ENCODE results near the gene NSFL1C. TPM values are rescaled to one million over a fixed set of nuclear protein-coding genes. Genes with fewer than 3 reads are reported as not detected.

NSFL1C gene
- total RNA-seq = 10 to 100 TPM; 67.4 to 76.0 TPM

DNA sequence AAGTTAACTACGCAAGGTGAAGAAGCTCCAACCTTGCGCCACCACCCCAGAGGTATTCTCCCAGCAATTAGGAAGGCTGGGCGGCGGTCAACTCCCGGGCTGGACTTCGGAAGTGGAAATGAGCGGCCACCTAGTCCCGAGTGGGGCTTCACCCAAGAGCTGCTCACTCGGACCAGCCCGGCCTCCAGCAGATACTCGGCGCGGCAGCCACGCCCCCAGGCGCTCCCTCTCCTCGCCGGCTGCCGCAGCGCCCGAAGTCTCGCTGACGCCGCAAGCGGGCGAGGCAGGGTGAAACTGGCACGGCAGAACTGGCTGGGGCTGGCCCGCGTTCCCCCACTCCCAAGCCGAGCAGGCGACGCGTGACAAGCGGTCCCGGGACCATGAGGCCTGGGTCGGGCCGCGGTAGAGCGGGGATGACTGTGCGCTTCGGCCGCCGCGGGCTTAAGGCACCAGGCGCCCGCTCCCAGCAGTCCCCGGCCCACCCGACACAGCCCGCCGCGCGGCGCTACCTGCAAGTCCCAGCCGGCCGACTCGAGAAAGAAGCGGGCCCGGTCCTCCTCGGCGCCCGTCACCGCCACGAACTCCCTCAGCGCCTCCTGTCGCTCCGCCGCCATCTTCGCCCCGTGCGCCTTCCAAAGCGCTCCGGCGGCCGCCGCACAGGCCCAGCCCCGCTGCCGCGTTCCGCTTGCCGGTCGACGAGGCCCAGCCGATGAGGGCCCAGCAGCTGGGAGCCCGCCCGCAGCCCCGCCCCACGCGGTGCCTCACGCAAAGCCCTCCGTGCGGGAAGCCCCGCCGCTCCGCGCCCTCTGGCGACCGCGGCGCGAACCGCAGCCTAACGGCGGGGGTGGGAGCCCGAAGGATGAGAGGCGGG is at the start of gene NSFL1C:
NSFL1C (minus strand) TSS at position 639 of the 871 bp plus-strand sequence; CDS start at position 614, 25 bp downstream.
- Histone ChIP-seq H3K27me3 (no peaks in the 10 kb centered on the region), H3K4me1 (peaks cover 27% of the 10 kb centered on the region)
- intact Hi-C loops (cut with DNase I) = loop anchor here (5.0 to 10.0 kb wide), 3 partner anchors 72 to 1568 kb away; partner anchors contain the start of gene FKBP1A

GRCh38 chr20:1513801-1514200 is 47.2 kb upstream of the NSFL1C start:
- TF ChIP-seq, protein P1, sequence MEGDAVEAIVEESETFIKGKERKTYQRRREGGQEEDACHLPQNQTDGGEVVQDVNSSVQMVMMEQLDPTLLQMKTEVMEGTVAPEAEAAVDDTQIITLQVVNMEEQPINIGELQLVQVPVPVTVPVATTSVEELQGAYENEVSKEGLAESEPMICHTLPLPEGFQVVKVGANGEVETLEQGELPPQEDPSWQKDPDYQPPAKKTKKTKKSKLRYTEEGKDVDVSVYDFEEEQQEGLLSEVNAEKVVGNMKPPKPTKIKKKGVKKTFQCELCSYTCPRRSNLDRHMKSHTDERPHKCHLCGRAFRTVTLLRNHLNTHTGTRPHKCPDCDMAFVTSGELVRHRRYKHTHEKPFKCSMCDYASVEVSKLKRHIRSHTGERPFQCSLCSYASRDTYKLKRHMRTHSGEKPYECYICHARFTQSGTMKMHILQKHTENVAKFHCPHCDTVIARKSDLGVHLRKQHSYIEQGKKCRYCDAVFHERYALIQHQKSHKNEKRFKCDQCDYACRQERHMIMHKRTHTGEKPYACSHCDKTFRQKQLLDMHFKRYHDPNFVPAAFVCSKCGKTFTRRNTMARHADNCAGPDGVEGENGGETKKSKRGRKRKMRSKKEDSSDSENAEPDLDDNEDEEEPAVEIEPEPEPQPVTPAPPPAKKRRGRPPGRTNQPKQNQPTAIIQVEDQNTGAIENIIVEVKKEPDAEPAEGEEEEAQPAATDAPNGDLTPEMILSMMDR (IDR thresholded peaks at IDR 0.05) = no peak
- no peak overlapping the region for H3K4me3 ChIP-seq

More for the DNA sequence above, at the start of gene NSFL1C:
- H3K27ac ChIP-seq = peak within 1 kb of the TSS; percentile 92
- peak within 1 kb of the TSS; percentile 99 for H3K4me3 ChIP-seq
- DNase-seq = peak; percentile 94
- TF ChIP-seq, protein P1 (IDR thresholded peaks at IDR 0.05) = peak; percentile 98
- no peaks in the 10 kb centered on the region for H3K9me3 ChIP-seq
- peak within 1 kb of the TSS; percentile 80 to 90 for H3K9ac ChIP-seq (ENCODE audit: low read depth in 2 of 2, low read length in 2 of 2)
- no peaks in the 10 kb centered on the region for H3K36me3 ChIP-seq

DNA sequence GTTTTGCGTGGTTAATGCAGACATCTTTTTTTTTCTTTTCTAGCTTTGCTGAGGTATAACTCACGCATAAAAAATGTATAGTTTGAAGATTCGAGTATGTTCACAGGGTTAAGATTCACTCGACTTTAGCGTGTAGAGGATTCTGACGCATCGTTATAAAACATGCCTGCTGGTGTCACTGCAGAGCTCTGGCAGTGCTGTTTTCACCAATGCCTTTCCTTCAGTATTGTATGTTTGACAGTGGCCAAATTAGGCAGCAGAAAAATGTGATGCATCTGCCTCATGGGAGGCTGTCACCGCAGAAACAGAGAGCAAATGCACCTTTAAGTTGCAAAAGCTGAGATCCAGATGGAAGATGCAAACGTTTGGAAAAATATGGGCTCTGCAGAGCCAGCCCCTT is 42.6 kb upstream of the NSFL1C start:
- TF ChIP-seq, protein P1 (IDR thresholded peaks at IDR 0.05) = no peak

More at GRCh38 chr20:1513801-1514200, 47.2 kb upstream of the NSFL1C start:
- Histone ChIP-seq H3K9me3 (no peaks in the 10 kb centered on the region), H3K4me1 (no peaks in the 10 kb centered on the region), H3K36me3 (no peaks in the 10 kb centered on the region), H3K27ac (no peak overlapping the region), H3K27me3 (no peaks in the 10 kb centered on the region), H3K9ac (ENCODE audit: low read depth in 2 of 2, low read length in 2 of 2) (no peak overlapping the region)
- intact Hi-C loops (cut with DNase I) = no loop called here
- no peak for DNase-seq

GRCh38 chr20:1508574-1508973 is 41.9 kb upstream of the NSFL1C start:
- Histone ChIP-seq H3K9ac (ENCODE audit: low read depth in 2 of 2, low read length in 2 of 2) (no peak overlapping the region), H3K36me3 (no peaks in the 10 kb centered on the region), H3K27me3 (no peaks in the 10 kb centered on the region), H3K9me3 (no peaks in the 10 kb centered on the region), H3K4me3 (no peak overlapping the region), H3K4me1 (no peaks in the 10 kb centered on the region), H3K27ac (no peak overlapping the region)
- DNase-seq = no peak
- TF ChIP-seq, protein P1 (IDR thresholded peaks at IDR 0.05) = no peak
- intact Hi-C loops (cut with DNase I) = no loop called here

More for the DNA sequence above, 42.6 kb upstream of the NSFL1C start:
- Histone ChIP-seq H3K9me3 (no peaks in the 10 kb centered on the region), H3K4me1 (no peaks in the 10 kb centered on the region), H3K9ac (ENCODE audit: low read depth in 2 of 2, low read length in 2 of 2) (no peak overlapping the region), H3K27me3 (no peaks in the 10 kb centered on the region), H3K36me3 (no peaks in the 10 kb centered on the region), H3K4me3 (no peak overlapping the region), H3K27ac (no peak overlapping the region)
- DNase-seq = no peak
- intact Hi-C loops (cut with DNase I) = no loop called here

DNA sequence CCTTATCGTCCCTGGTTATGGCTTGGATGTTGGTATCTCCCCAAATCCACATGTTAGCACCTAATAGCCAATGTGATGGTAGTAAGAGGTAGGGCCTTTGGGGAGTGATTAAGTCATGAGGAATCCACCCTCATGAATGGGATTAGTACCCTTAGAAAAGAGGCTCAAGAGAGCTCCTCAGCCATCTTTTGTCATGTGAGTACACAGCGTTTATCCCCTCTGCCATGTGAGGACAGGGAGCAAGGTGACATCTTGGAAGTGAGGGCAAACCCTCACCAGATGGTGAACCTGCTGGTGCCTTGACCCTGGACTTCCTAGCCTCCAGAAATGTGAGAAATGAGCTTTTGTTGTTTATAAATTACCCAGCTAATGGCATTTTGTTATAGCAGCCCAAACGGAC is 40.6 kb upstream of the NSFL1C start:
- H3K9me3 ChIP-seq = no peaks in the 10 kb centered on the region
- intact Hi-C loops (cut with DNase I) = no loop called here
- no peaks in the 10 kb centered on the region for H3K36me3 ChIP-seq
- no peak for DNase-seq
- TF ChIP-seq, protein P1 (IDR thresholded peaks at IDR 0.05) = no peak
- no peaks in the 10 kb centered on the region for H3K4me1 ChIP-seq
- no peak overlapping the region for H3K27ac ChIP-seq
- no peak overlapping the region for H3K4me3 ChIP-seq
- H3K9ac ChIP-seq (ENCODE audit: low read depth in 2 of 2, low read length in 2 of 2) = no peak overlapping the region
- H3K27me3 ChIP-seq = no peaks in the 10 kb centered on the region
